GM12891 (cell line): ENCODE results near the gene SPECC1.

Experiments used
- DNase-seq: peaks from one replicate; pipeline ENCODE4 v3.0.0; 2011; ENCODE audit warnings: low spot score; ENCODE audit not compliant: insufficient read length
- FAIRE-seq: peaks from 2 replicates; lab custom pipeline; 2011; peaks lifted over from hg19 to GRCh38; lab: Jason Lieb, UNC
- PAX5 ChIP-seq: IDR thresholded peaks from 2 replicates; pipeline ENCODE4 v1.6.1; 2011; ENCODE audit warnings: low read length, moderate library complexity, mild to moderate bottlenecking; ENCODE audit not compliant: insufficient read depth, severe bottlenecking
- POLR2A ChIP-seq: IDR thresholded peaks from 2 replicates; pipeline ENCODE4 v1.6.1; 2011; ENCODE audit warnings: low read depth, low read length, control low read depth
- POLR2AphosphoS5 ChIP-seq: IDR thresholded peaks from 2 replicates; pipeline ENCODE4 v1.6.1; 2011; ENCODE audit warnings: low read depth, low read length, control low read depth
- POU2F2 ChIP-seq: IDR thresholded peaks from 2 replicates; pipeline ENCODE4 v1.6.1; 2011; ENCODE audit warnings: low read depth, mild to moderate bottlenecking, control low read depth, low read length, moderate library complexity
- SPI1 ChIP-seq: IDR thresholded peaks from 2 replicates; pipeline ENCODE4 v1.6.1; 2011; ENCODE audit warnings: low read depth, low read length, control low read depth
- TAF1 ChIP-seq: IDR thresholded peaks from 2 replicates; pipeline ENCODE4 v1.6.1; 2011; ENCODE audit warnings: low read depth, low read length, control low read depth

SPECC1 gene

DNA sequence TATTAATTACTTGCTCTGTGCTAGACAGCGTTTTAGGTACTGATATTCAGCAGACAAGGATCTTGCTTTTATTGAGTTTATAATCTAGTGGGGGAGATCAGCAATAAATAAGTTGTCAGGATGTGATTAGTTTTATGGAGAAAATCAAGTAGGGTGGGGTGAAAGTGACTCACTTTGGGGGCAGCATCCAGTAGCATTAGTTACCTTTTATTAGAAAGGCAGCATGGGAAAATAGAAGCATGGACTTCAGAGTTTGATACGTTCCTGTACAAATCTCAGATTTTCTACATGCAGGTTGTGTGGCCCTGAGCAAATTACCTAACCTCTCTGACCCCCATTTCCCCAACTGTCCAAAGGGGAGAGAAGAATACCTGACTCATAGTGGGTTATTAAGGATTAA lies 42.5 kb downstream of the SPECC1 start:
- FAIRE-seq (no peak), DNase-seq (no peak)
- no peak for TF ChIP-seq TAF1
- TF ChIP-seq SPI1 = no peak
- no peak for TF ChIP-seq PAX5
- TF ChIP-seq POU2F2 = no peak
- TF ChIP-seq POLR2AphosphoS5 = no peak
- no peak for TF ChIP-seq POLR2A

DNA sequence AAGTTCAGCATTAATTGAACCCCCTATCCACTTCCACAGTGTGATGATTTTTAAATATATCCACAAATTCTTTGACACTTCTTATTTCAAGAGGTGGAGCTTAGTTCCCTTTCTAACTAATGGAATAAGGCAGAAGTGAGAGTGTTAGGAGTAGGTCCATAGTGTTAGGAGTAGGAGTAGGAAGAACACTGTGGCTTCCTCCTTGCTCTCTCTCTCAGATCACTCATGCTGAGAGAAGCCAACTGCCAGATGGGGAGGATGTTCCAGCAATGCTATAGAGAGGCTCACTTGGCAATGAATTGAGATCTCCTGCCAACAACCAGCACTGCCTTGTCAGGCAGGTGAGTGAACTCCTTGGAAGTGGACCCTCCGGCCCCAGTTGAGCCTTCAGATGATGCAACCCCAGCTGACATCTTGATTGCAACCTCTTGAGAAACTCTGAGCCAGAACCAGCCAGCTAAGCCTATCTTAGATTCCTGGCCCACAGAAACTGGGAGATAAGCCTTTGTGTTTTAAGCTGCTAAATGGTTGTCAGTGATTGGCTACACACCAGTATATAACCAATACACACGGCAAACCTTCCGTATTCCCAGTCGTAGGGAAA lies 44.3 kb downstream of the SPECC1 start:
- TF ChIP-seq POLR2AphosphoS5 = no peak
- no peak for TF ChIP-seq PAX5
- TF ChIP-seq TAF1 = no peak
- TF ChIP-seq SPI1 = no peak
- no peak for TF ChIP-seq POU2F2
- no peak for TF ChIP-seq POLR2A
- FAIRE-seq = no peak
- DNase-seq = no peak

DNA sequence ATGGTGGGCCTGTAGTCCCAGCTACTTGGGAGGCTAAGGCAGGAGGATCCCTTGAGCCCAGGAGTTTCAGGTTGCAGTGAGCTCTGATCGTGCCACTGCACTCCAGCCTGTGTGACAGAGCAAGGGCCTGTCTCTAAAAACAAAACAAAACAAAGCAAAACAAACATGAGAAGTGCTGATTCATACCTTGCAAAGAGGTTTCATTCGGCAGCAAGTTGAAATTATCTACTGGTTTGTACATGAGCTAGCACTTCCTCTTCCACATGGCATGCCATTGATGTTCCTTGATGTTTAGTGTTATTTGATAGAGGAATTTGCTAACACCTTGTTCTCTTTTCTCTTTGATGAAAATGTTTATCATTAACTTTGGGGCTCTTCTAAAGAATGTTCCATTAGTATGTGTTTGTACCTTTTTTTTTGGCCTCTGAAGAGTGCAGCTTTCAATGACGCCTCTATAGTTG lies 50.6 kb downstream of the SPECC1 start:
- FAIRE-seq = peak; percentile 92
- no peak for DNase-seq
- no peak for TF ChIP-seq PAX5
- TF ChIP-seq POU2F2 = no peak
- no peak for TF ChIP-seq POLR2A
- TF ChIP-seq SPI1 = peak; percentile 95

DNA sequence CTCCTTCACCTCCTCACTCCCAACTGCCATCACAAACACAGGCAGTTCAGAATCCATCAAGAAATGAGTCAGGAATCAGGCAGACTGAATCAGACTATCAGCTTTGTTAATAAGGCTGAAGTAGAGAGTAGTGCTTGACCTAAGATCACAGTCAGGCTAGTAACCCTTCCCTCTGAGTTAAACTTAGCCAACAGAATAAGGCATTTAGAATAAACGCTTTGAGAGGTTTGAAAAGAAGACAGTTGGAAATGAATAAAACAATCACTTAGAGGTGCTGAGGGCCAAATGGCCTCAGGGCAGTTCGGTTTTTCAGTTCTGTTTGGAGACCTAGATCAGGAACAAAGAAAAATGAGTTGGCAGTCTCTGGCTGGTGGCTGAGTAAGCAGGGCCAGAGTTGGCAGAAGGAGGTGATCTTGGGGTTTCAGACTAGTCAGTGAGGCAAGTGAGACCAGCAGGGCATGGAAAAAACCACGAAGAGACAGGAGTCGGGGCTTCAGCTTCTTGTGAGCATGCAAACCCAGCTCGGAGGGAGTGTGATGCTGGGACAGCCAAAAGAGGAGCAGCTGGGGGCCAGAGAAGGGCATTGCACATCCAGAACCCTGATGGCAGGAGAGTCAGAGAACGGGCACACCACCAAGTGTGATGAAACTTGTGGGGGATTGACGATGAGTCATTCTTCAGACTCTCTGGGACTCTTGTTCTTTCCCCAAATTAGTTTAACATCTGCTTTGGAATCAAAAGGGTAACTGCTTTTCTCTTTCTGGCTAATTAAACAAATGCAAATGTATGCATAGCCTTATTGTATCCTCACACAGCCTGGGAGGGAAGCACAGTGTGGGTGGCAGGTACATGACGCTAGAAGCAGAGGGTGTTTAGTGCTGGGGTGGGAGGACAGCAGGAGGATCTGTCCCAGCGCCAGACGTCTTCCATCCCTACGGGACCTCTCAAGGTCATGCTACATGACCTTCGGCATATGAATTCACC lies 54.8 kb downstream of the SPECC1 start:
- TF ChIP-seq POU2F2 (peak; percentile 86; the same call in 1 of the 2 replicates), POLR2AphosphoS5 (no peak)
- peak; percentile 89 for FAIRE-seq
- no peak for DNase-seq

DNA sequence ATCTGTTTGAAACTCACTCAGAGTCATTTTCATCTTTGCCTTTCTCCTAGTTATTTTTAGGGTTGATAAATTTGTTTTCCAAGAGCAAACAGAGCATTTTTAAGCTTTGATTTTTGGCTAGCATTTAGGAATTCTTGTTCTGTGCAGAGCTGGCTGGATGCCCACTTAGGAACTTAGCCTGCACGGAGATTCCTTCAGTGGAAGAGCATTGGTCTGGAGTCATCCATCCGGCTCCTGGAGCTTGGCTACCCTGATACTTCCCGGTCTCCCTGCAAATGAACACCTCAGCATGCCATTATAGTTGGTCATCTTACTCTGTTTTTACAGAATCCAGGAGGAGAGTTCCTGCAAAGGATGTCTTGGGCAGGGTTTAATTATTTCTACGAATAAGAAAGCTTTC lies 57.1 kb downstream of the SPECC1 start:
- DNase-seq (no peak), FAIRE-seq (no peak)
- no peak for TF ChIP-seq TAF1
- no peak for TF ChIP-seq POU2F2
- TF ChIP-seq PAX5 = no peak
- TF ChIP-seq SPI1 = no peak

DNA sequence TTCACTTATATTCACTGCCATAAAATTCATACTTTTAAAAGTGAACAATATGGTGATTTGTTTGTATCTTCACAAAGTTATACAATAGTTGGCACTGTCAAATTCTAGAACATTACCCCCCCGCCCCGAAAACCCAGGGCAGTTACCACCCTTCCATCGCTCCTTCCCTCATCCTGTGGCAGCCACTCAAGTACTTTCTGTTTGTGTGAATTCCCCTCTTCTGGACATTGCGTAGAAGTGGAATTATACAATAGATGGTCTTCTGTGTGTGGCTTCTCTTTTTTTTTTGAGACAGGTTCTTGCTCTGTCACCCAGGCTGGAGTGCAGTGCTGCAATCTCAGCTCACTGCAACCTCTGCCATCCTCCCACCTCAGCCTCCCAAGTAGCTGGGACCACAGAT lies 58.6 kb downstream of the SPECC1 start:
- TF ChIP-seq POLR2AphosphoS5 (no peak), PAX5 (no peak), TAF1 (no peak), POU2F2 (no peak), SPI1 (no peak), POLR2A (no peak)
- no peak for FAIRE-seq
- DNase-seq = no peak

DNA sequence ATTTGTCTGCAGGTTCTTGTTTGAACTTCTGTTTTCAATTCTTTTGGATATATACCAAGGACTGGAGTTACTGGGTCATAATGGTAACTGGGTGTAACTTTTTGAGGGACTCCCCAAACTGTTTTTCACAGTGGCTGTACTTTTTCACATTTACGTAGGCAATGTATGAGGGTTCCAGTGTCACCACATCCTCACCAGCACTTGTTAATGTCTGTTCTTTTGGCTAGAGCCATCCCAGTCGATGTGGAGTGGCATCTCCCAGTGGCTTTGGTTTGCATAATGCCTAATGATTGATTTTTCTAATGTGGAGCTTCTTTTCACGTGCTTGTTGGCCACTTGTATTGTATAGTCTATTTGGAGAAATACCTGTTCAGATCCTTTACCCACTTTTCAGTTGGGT lies 59.3 kb downstream of the SPECC1 start:
- no peak for DNase-seq
- no peak for TF ChIP-seq POLR2A
- TF ChIP-seq PAX5 = no peak
- FAIRE-seq = no peak

DNA sequence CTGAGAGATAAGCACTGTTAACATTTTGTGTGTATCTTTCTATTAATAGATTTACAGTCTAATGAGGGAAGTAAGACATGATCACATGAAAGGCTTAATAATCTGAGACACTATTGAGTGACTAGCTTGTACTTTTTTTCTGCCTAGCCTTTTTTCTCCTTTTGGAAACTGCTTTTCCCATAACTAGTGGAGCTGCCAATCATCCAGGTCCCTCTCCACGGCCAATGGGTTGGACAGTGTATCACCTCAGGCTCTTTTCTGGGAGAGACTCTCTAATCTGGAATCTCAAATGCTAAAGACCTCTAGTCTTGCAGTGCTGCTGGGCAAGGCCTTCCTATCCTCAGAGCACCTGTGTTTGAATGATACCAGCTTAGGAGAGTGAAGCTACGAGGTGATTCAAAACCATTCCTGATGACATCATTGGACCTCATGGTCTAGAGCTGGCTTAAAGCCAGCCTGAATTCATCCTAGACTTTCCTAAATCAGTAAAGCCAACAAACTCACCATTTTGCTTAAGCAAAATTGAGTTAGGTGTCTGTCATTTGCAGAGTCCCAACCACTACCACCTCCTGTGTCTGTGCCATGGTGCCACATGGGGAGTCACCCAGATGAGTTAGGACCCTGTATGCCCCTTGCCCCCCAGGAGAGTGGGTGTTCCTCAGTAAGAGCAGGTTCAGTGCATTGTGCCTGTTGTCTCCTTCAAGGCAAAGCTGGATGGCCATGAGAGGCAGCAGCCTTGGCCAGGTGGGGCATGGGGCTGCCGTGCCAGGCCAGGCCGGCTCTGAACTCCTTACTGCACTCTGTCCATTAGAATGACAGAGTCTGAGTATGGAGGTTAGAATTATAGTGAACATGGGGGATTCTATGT lies 62.9 kb downstream of the SPECC1 start:
- DNase-seq (no peak), FAIRE-seq (peak; percentile 63)
- TF ChIP-seq SPI1 (no peak), POLR2AphosphoS5 (no peak), POLR2A (no peak), POU2F2 (no peak), TAF1 (no peak), PAX5 (no peak)

DNA sequence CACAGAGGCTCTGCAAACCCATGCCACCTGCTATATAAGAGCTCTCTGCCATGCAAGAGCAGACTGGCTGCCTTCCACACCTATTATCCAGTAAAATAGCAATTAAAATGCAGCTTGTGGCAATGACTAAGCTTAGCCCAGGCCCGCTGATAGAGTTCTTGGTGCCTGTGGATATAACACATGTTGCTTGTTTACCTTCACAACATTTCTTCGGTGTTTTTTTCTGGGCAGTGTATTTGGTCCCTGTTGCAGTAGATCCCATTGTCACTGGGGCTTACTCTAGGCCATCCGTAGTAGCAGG lies 63.5 kb downstream of the SPECC1 start:
- DNase-seq = no peak
- FAIRE-seq = no peak

More for the DNA sequence above, 63.5 kb downstream of the SPECC1 start:
- no peak for TF ChIP-seq POU2F2
- TF ChIP-seq PAX5 = no peak
- TF ChIP-seq POLR2AphosphoS5 = no peak
- TF ChIP-seq SPI1 = no peak
- TF ChIP-seq POLR2A = no peak
- TF ChIP-seq TAF1 = no peak
